HepG2 (cell line): ENCODE measurements around the gene PLEKHG2. TPM values are rescaled to one million over a fixed set of nuclear protein-coding genes. Genes with fewer than 3 reads are reported as not detected.
A peak's percentile ranks its signal among the peaks of the same experiment; 100 is the strongest.

Source experiments
- HIVEP1 ChIP-seq: sonication (generic); formaldehyde crosslinking; IDR thresholded peaks from 2 replicates; pipeline ENCODE4 v1.4.0; 2020; ENCODE audit warnings: mild to moderate bottlenecking, missing genetic modification reagents
- KDM5B ChIP-seq: sonication (generic); formaldehyde crosslinking; IDR thresholded peaks from 2 replicates; pipeline ENCODE4 v1.4.0; 2020; ENCODE audit warnings: missing genetic modification reagents, mild to moderate bottlenecking, borderline replicate concordance
- MTERF4 ChIP-seq: sonication (generic); formaldehyde crosslinking; IDR thresholded peaks from 2 replicates; pipeline ENCODE4 v1.8.0; 2023; ENCODE audit warnings: mild to moderate bottlenecking, missing genetic modification reagents
- MTF2 ChIP-seq: sonication (generic); formaldehyde crosslinking; IDR thresholded peaks from 2 replicates; pipeline ENCODE4 v1.5.0; 2020; ENCODE audit warnings: missing genetic modification reagents, borderline replicate concordance
- PAF1 ChIP-seq: IDR thresholded peaks from 2 replicates; pipeline ENCODE4 v1.6.1; 2016; ENCODE audit warnings: missing genetic modification reagents, missing compliant biosample characterization
- SNRNP70 ChIP-seq: fragments of 200-400 bp; formaldehyde crosslinking; IDR thresholded peaks from 2 replicates; pipeline ENCODE4 v1.6.1; 2017; ENCODE audit warnings: mild to moderate bottlenecking, low read depth, low read length, moderate library complexity
- SRY ChIP-seq: sonication (generic); formaldehyde crosslinking; IDR thresholded peaks from 2 replicates; pipeline ENCODE4 v1.8.0; 2022; ENCODE audit warnings: mild to moderate bottlenecking, missing genetic modification reagents
- TCF7L2 ChIP-seq: IDR thresholded peaks from 2 replicates; pipeline ENCODE4 v1.6.1; 2011; ENCODE audit warnings: mild to moderate bottlenecking, low read depth, low read length, moderate library complexity
- ZNF766 ChIP-seq: sonication (generic); formaldehyde crosslinking; IDR thresholded peaks from 2 replicates; pipeline ENCODE4 v1.5.0; 2020; ENCODE audit warnings: missing genetic modification reagents, borderline replicate concordance
- ZUFSP ChIP-seq: sonication (generic); formaldehyde crosslinking; IDR thresholded peaks from 2 replicates; pipeline ENCODE4 v1.9.0; 2021; ENCODE audit warnings: missing genetic modification reagents, mild to moderate bottlenecking, borderline replicate concordance
- polyA plus RNA-seq, 8 experiments: library from polyadenylated mRNA; depleted of rRNA in 3 of 8; stranded (reverse) in 7 of 8; unstranded in 1 of 8; fragments of >200 nt; fragmentation: Illumina TruSeq in 4 of 8; extraction: Trizol in 4 of 8; gene quantifications; 2 replicates each; pipeline versions ENCODE4 v1.2.1 to v1.2.3, GENCODE V29; 2011 to 2016; ENCODE audit warnings: low read depth in 4 of 8, missing spikeins in 1 of 8, mixed read lengths in 1 of 8; ENCODE audit not compliant: insufficient read depth in 1 of 8
- total RNA-seq, 5 experiments: library from RNA; depleted of rRNA; stranded (reverse); fragments of >200 nt; fragmentation: Illumina TruSeq; extraction: Trizol; gene quantifications; 2 replicates each; pipeline ENCODE4 v1.2.3, GENCODE V29; 2016; ENCODE audit warnings: low read depth in 1 of 5
- TF ChIP-seq, protein P1 (sequence below): IDR thresholded peaks from 2 replicates; pipeline ENCODE4 v1.6.1; 2018; ENCODE audit warnings: missing genetic modification reagents, mild to moderate bottlenecking, missing compliant biosample characterization

The PLEKHG2 gene
- total and polyA plus RNA-seq, 2 of the 13 experiments (the other 11 are each of a cell fraction or from before 2014, with no cell fraction given): 3.6 to 6.8 TPM

GRCh38 chr19:39389631-39390414 is 22.6 kb upstream of the PLEKHG2 start (continued):
- no peak for TF ChIP-seq ZUFSP (CRISPR knock-in tag)
- TF ChIP-seq TCF7L2: no peak
- TF ChIP-seq ZNF766: no peak
- TF ChIP-seq SRY (CRISPR knock-in tag): no peak
- TF ChIP-seq PAF1 (CRISPR knock-in tag): no peak
- 0 out of 2 replicates have a peak, but pooled peaks have one; percentile 12 for TF ChIP-seq MTERF4
- TF ChIP-seq SNRNP70: no peak
- 0 out of 2 replicates have a peak, but pooled peaks have one; percentile 10 for TF ChIP-seq MTF2
- no peak for TF ChIP-seq KDM5B (CRISPR knock-in tag)
- TF ChIP-seq HIVEP1 (CRISPR knock-in tag): 0 out of 2 replicates have a peak, but pooled peaks have one; percentile 46
- TF ChIP-seq, protein P1, sequence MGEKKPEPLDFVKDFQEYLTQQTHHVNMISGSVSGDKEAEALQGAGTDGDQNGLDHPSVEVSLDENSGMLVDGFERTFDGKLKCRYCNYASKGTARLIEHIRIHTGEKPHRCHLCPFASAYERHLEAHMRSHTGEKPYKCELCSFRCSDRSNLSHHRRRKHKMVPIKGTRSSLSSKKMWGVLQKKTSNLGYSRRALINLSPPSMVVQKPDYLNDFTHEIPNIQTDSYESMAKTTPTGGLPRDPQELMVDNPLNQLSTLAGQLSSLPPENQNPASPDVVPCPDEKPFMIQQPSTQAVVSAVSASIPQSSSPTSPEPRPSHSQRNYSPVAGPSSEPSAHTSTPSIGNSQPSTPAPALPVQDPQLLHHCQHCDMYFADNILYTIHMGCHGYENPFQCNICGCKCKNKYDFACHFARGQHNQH: no peak
